Natural killer cell treated with Interleukin-12 subunit alpha and Interleukin-12 subunit beta and Interleukin-15 and Interleukin-18, amount 100 ng/mL, for 72 hours (primary cell): ENCODE measurements around the gene CARD11. TPM values are rescaled to one million over a fixed set of nuclear protein-coding genes. Genes with fewer than 3 reads are reported as not detected.

Experiments used
- ATAC-seq, 2 donors: fragments of 150-1000 bp; cut with Tn5 transposase in 1 of 2; sonication (Bioruptor Pico), chemical (Tn5 transposase) in 1 of 2; 2 replicates each; pipeline ENCODE4 v1.10.0; 2021
- DNase-seq: peaks from one replicate; pipeline ENCODE4 v3.0.0; 2022; ENCODE audit warnings: low spot score
- H3K27ac Mint-ChIP-seq, 2 donors: 1 replicate in 1 of 2; 2 replicates in 1 of 2; pipeline ENCODE4 v1.8.0; 2022; ENCODE audit warnings: mixed read lengths in 2 of 2, mild to moderate bottlenecking in 1 of 2, moderate library complexity in 1 of 2
- H3K27me3 Mint-ChIP-seq, 2 donors: 1 replicate in 1 of 2; 2 replicates in 1 of 2; pipeline ENCODE4 v1.8.0; 2022; ENCODE audit warnings: mixed read lengths in 2 of 2
- H3K36me3 Mint-ChIP-seq: one replicate; pipeline ENCODE4 v1.8.0; 2022; ENCODE audit warnings: mixed read lengths
- H3K4me1 Mint-ChIP-seq, 2 donors: 1 replicate in 1 of 2; 2 replicates in 1 of 2; pipeline ENCODE4 v1.8.0; 2022; ENCODE audit warnings: low read depth in 2 of 2, mixed read lengths in 2 of 2, mild to moderate bottlenecking in 1 of 2
- H3K4me3 Mint-ChIP-seq: one replicate; pipeline ENCODE4 v1.8.0; 2022; ENCODE audit warnings: mixed read lengths
- H3K9me3 Mint-ChIP-seq: 2 replicates; pipeline ENCODE4 v1.8.0; 2022; ENCODE audit warnings: mixed read lengths
- total RNA-seq, 2 donors: library from RNA; stranded (reverse); gene quantifications; one replicate each; pipeline ENCODE4 v1.2.3, GENCODE V29; 2022

The CARD11 gene
- total RNA-seq, 2 donors from 2014 or later: 79.3 to 80.8 TPM

DNA sequence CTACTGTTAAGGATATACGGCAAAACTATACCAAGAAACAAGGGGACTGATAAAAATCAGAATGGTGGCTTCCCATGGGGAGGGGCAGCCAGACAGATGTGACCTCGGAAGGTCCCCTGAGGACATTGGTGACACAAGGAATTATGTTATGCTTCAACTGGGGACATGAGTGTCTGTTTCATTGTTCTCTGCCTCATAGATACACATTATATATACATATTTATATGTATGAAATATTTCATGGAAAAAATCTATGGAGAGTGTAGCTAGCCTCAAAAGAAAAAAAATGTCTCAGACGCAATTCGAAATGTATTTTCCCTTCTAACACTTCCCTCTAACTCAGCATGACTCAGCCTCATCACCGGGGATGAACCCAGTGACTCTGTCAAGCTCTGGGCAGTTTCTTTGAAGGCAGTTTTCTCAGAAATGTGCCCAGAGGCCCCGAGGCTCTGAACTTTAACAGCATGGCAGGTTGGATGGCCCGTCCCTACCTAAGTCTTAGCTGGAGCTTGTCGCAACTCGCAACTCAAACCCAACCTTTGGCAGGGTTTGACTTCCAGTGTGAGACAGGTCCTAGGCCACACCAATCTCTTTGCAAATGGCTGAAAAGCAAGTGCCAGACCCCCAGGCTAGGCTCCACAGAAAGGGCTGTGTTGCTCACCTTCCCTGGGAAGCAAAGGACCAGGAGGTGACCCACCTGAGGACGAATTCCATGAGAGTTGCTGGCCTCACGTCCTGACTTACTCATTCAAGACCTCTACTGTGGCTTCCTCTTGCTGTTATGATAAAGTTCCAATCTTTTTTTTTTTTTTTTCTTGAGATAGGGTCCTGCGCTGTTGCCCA, 86.9 kb downstream of the CARD11 start:
- H3K9me3 Mint-ChIP-seq: no peaks in the 10 kb centered on the region
- DNase-seq (peak; percentile 86), ATAC-seq (peak; percentile 85 to 91)
- H3K27ac Mint-ChIP-seq: peak overlapping the region; percentile 73 to 96
- H3K4me3 Mint-ChIP-seq: peak overlapping the region; percentile 70
- peaks cover 11% of the 10 kb centered on the region for H3K36me3 Mint-ChIP-seq
- H3K4me1 Mint-ChIP-seq: peaks cover 68 to 69% of the 10 kb centered on the region in 2 donors
- H3K27me3 Mint-ChIP-seq: no peaks in the 10 kb centered on the region

DNA sequence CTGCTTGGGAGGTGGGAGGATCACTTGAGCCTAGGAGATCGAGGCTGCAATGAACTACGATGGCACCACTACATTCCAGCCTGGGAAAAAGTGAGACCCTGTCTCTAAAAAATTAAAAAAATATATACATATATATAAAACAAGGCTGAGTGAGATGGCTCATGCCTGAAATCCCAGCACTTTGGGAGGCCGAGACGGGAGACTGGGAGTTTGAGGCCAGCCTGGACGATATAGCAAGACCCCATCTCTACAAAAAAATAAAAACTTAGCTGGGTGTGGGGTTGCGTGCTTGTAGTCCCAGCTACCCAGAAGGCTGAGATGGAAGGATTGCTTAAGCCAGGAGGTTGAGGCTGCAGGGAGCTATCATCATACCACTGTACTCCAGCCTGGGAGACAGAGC, 87.6 kb downstream of the CARD11 start:
- no peak for DNase-seq
- H3K36me3 Mint-ChIP-seq: peaks cover 13% of the 10 kb centered on the region
- H3K27me3 Mint-ChIP-seq: no peaks in the 10 kb centered on the region
- H3K9me3 Mint-ChIP-seq: no peaks in the 10 kb centered on the region
- H3K27ac Mint-ChIP-seq: peak overlapping the region; percentile 73 to 96
- H3K4me1 Mint-ChIP-seq: peaks cover 70 to 72% of the 10 kb centered on the region in 2 donors
- ATAC-seq: no peak
- H3K4me3 Mint-ChIP-seq: peak overlapping the region; percentile 70

DNA sequence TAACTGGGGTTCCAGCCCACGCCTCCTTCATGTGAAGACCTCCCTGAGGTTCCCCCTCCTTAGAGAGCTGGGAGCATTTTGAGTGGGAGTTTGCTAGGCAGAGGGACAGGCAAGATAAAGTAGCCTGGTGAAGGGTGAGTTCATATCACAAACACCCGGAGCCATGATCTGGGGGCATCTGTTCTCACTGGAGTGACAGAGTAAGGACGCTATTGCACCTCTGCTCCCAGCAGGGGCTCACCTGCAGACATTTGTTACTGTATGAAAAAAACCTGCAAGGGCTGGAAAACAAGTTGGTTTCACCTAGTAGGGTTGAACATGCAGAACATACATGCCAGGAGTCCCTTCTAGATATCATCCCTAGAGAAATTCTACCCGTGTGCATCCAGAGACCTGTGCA, 88.4 kb downstream of the CARD11 start:
- no peak for DNase-seq
- H3K9me3 Mint-ChIP-seq: no peaks in the 10 kb centered on the region
- H3K36me3 Mint-ChIP-seq: peaks cover 22% of the 10 kb centered on the region
- H3K27me3 Mint-ChIP-seq: no peaks in the 10 kb centered on the region
- H3K4me3 Mint-ChIP-seq: peak overlapping the region; percentile 70
- no peak for ATAC-seq
- H3K27ac Mint-ChIP-seq: peak overlapping the region; percentile 73 to 96
- H3K4me1 Mint-ChIP-seq: peaks cover 76 to 78% of the 10 kb centered on the region in 2 donors

DNA sequence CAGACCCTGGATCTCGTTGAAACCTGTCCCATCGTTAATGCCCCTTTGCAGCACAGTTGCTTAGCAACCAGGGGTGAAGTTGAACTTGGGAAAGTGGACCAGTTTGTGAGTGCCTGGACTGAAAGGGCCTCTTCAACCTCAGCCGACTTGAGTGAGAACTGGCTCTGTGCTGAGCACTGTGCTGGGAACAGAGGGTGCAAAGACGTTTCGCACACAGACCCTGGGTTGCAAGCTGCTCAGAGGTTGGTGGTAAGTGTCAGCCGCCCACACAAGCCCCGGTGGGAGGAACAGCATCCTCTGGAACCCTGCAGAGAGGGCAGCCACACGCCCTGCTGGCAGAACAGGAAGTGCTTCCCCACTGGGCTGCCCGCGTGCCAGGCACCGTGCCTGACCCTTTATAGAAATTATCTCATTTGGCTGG, 89.2 kb downstream of the CARD11 start:
- H3K4me3 Mint-ChIP-seq: peak overlapping the region; percentile 70
- peaks cover 74 to 78% of the 10 kb centered on the region in 2 donors for H3K4me1 Mint-ChIP-seq
- H3K27me3 Mint-ChIP-seq: no peaks in the 10 kb centered on the region
- H3K36me3 Mint-ChIP-seq: peaks cover 28% of the 10 kb centered on the region
- H3K27ac Mint-ChIP-seq: peak overlapping the region; percentile 73 to 96
- ATAC-seq (peak; percentile 81 to 82), DNase-seq (peak; percentile 89)
- H3K9me3 Mint-ChIP-seq: no peaks in the 10 kb centered on the region

DNA sequence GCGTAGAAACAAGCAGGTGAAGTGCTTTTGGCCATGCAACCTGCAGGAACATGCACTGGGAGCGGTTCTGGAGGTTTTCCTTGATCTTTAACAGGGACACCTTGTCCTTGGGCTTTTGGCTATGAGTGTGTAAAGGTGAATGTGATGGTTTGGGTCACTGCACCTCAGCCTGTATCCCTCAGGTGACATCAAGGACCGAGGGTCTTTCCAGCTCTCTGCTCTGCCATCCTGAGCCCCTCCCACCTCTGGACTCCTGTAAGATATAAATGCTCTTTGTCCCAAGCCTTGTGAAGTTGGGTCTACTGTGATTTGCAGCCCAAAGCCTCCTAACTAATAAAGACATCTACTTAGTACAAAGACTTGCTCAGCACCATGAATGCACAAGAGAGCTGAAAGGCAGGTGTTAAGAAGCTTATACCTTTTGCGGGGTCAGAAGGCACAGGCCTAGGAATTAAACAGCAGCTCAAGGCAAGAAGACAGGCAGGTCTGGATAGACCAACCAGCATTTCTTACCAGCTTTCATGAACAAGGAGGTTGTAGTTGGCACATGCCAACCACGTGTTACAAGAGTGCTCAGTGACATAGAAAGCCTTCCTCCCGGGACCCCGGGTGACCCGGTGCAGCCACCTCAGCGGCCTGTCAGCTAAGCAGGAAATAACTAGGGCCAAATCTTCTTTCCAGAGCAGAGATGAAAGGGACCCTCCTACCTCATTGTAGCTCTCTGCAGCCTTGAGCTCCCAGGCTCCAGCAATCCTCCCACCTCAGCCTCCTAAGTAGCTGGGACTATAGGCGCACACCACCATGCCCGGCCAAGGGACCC, 89.9 kb downstream of the CARD11 start:
- DNase-seq: no peak
- H3K9me3 Mint-ChIP-seq: no peaks in the 10 kb centered on the region
- ATAC-seq: peak; percentile 12 to 60
- H3K27ac Mint-ChIP-seq: peak overlapping the region; percentile 73 to 96
- peaks cover 35% of the 10 kb centered on the region for H3K36me3 Mint-ChIP-seq
- no peaks in the 10 kb centered on the region for H3K27me3 Mint-ChIP-seq
- peak overlapping the region; percentile 70 for H3K4me3 Mint-ChIP-seq
- peaks cover 75 to 84% of the 10 kb centered on the region in 2 donors for H3K4me1 Mint-ChIP-seq

DNA sequence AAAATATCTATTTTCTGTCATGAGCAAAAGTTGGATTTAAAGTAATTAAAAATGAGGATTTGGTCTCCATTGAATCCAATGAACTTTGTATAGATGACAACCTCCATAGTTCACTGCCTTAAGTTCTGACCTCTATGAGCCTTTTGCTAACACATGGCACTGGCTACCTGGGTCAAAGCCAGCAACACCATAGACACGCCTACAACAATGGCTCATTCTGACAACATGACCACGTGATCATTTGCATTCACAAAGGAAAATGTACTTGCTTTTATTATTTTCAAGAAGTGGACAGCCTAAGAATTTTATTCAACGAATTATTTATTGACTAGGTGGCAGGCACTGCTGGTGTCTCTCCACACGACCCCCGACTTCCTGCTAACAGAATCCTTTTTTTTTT, 90.6 kb downstream of the CARD11 start:
- Mint-ChIP-seq H3K27ac (peak overlapping the region; percentile 73 to 96), H3K36me3 (peaks cover 36% of the 10 kb centered on the region), H3K4me3 (peak overlapping the region; percentile 70), H3K27me3 (no peaks in the 10 kb centered on the region), H3K4me1 (peaks cover 76 to 84% of the 10 kb centered on the region in 2 donors), H3K9me3 (no peaks in the 10 kb centered on the region)
- DNase-seq: no peak
- no peak for ATAC-seq

DNA sequence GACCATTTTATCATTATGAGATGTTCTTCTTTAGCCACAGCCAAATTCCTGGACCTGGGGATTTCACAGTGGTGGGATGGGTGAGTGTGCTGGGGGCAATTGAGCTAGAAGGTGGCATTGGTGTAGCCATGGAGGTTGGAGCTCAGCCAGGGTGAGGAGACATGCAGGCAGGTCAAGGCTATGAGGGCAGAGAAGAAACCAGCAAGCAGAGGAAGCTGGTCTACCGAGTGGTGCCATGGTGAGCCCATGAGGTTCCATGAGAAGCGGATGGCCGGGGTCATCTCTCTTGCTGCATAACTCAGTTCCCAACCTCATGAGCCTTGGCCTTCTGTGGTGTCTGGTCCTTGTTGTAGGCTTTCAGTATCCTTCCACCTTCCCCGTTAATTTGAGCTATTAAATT, 91.4 kb downstream of the CARD11 start:
- DNase-seq (no peak), ATAC-seq (no peak)
- H3K27ac Mint-ChIP-seq: peak overlapping the region; percentile 73 to 89
- no peaks in the 10 kb centered on the region for H3K9me3 Mint-ChIP-seq
- peak overlapping the region; percentile 39 for H3K4me3 Mint-ChIP-seq
- H3K27me3 Mint-ChIP-seq: no peaks in the 10 kb centered on the region
- peaks cover 36% of the 10 kb centered on the region for H3K36me3 Mint-ChIP-seq
- H3K4me1 Mint-ChIP-seq: peaks cover 77 to 84% of the 10 kb centered on the region in 2 donors

DNA sequence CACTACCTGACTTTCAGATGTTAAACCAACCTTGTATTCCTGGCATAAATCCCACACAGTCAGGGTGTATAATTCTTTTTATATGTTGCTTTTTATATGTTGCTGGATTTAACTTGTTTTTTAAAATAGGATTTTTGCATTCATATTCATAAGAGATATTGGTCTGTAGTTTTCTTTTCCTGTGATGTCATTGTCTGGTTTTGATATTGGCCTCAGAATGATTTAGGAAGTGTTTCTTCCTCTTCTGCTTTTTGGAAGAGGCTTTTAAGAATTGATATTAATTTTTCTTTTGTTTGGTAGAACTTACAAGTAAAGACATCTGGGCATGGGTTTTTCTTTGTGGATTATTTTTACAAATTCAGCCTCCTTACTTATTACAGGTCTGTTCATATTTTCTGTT, 93.1 kb downstream of the CARD11 start:
- Mint-ChIP-seq H3K27me3 (no peaks in the 10 kb centered on the region), H3K4me1 (peaks cover 83 to 86% of the 10 kb centered on the region in 2 donors), H3K9me3 (no peaks in the 10 kb centered on the region), H3K27ac (peak overlapping the region; percentile 73 to 89), H3K4me3 (peak overlapping the region; percentile 65), H3K36me3 (peaks cover 47% of the 10 kb centered on the region)
- no peak for DNase-seq
- no peak for ATAC-seq

DNA sequence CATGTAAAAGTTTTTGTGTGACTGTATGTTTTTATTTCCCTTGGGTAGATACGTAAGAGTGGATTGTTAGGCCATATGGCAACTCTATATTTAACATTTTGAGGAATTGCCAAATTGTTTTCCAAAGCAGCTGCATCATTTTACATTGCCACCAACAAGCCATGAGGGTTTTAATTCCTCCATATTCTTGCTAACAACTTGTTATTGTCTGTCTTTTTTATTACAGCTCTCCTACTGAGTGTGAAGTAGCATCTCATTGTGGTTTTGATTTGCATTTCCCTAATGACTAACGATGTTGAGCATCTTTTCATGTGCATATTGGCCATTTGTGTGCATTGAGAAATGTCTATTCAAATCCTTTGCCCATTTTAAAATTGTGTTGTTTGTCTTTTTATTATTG, 94.9 kb downstream of the CARD11 start:
- H3K4me3 Mint-ChIP-seq: peak overlapping the region; percentile 62
- H3K36me3 Mint-ChIP-seq: peaks cover 60% of the 10 kb centered on the region
- no peaks in the 10 kb centered on the region for H3K27me3 Mint-ChIP-seq
- no peak for DNase-seq
- ATAC-seq: peak; percentile 59 to 75
- H3K9me3 Mint-ChIP-seq: no peaks in the 10 kb centered on the region
- H3K4me1 Mint-ChIP-seq: peaks cover 74 to 79% of the 10 kb centered on the region in 2 donors
- peak overlapping the region; percentile 73 to 89 for H3K27ac Mint-ChIP-seq

DNA sequence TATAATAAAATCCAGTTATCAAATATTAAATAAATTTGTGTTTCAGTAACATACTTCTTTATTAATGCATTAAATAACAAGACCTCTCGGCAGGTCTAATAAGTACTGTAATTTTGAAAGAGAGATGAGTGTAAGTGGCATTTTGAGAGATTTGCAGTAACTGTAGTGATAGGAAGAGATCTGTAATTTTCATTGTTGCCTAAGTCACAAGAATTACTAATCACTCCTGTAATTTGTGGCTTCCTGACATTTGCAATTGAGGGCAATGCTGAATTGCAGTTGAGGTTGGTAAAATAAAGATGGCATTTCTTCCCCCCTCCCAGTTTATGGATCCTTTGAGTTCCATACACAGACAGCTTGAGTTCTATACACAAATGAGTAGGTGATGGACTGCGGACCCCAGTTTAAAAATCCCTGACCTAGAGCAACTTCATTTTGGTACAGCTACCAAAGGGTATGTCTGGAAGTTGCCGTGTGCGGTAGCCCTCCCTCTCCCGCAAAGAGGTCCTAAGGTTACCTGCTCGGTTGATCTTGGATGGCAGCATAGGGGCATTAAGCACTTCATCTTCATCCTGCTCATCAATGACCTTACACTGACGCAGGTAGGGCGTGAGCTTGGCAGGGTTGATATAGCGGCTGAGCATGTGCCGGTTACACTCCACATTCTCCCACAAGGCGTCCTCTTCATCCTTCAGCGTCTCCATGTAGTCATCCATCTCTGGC, 96.4 kb downstream of the CARD11 start:
- H3K4me3 Mint-ChIP-seq: peak overlapping the region; percentile 23
- peaks cover 70 to 77% of the 10 kb centered on the region in 2 donors for H3K4me1 Mint-ChIP-seq
- H3K27ac Mint-ChIP-seq: peak overlapping the region; percentile 73 to 89
- no peaks in the 10 kb centered on the region for H3K9me3 Mint-ChIP-seq
- H3K36me3 Mint-ChIP-seq: peaks cover 66% of the 10 kb centered on the region
- no peaks in the 10 kb centered on the region for H3K27me3 Mint-ChIP-seq
- ATAC-seq (peak; percentile 24 to 39), DNase-seq (no peak)

DNA sequence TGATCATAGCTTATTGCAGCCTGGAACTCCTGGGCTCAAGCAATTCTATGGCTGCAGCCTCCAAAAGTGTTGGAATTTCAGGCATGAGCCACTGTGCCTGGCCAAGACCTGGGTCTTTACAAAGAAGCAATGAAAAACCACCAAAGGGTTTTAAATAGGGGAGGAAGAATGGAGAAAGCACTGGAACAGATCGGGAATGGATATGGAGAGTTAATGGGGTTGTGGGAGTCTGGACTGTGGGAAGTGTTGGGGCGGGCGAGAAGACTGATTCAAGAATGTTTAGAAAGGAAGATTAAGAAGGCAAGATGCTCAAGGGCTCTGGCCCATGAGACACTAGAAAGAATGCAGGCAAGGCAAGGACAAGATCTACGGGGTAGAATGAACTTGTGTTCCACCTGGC, 98.5 kb downstream of the CARD11 start:
- H3K4me1 Mint-ChIP-seq: peaks cover 61 to 76% of the 10 kb centered on the region in 2 donors
- H3K36me3 Mint-ChIP-seq: peaks cover 50% of the 10 kb centered on the region
- H3K9me3 Mint-ChIP-seq: no peaks in the 10 kb centered on the region
- ATAC-seq (no peak), DNase-seq (no peak)
- H3K4me3 Mint-ChIP-seq: no peak overlapping the region
- H3K27me3 Mint-ChIP-seq: no peaks in the 10 kb centered on the region
- peak overlapping the region; percentile 73 to 89 for H3K27ac Mint-ChIP-seq

DNA sequence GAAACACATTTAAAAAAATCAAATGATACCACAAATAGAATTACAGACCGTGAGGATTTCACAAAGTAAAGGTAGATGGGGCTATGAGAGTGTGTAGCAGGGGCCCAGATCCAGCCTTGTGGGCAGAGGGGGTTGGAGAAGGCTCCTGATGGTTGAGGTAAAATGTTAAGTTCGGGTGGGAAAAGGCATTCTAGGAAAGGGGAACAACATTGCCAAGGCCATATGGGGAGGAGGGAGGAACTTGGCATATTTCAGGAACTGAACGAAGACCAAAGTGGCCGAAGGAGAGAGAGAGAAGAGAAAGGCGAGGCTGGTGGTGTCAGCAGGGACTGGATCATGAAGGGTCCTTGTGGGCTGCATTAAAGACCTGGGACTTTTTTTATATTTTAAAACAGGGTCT, 98.9 kb downstream of the CARD11 start:
- no peaks in the 10 kb centered on the region for H3K9me3 Mint-ChIP-seq
- no peak for ATAC-seq
- peaks cover 63 to 77% of the 10 kb centered on the region in 2 donors for H3K4me1 Mint-ChIP-seq
- no peak for DNase-seq
- H3K36me3 Mint-ChIP-seq: peaks cover 47% of the 10 kb centered on the region
- H3K27ac Mint-ChIP-seq: peak overlapping the region; percentile 73 to 89
- H3K27me3 Mint-ChIP-seq: no peaks in the 10 kb centered on the region
- H3K4me3 Mint-ChIP-seq: no peak overlapping the region

DNA sequence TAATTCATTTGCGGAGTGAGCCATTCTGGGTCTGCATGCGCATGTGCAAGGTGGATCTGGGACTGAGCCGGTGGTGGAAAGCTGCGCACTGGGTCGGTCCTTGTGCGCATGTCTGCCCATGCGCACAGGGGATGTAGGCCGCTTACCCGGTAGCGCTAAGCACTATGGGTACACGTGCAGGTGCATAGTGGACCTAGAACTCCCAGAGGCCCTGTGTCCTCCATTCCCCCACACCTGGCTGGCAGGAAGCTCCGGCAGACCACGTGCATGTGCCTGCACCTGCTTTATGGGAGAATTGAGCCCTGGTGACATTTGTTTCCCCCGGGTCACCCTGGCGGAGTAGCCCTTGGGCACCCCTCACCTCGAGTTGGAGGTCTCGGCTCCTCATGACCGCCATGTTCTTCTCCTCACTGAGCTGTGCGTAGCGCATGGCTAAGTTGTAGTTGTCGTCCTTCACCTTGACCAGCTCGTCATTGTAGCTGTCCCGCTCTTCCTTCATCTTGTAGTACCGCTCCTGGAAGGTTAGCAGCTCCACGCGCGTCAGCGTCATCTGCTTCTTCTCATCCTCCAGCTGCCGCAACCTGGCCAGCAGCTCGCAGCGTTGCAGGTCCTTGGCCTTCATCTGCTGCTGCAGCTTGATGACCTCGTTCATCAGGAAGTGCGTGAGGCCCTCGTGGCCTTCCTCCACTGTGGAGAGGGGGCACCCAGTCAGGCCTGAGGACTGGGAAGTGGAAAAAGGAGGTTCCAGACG, 99.6 kb downstream of the CARD11 start:
- Mint-ChIP-seq H3K9me3 (no peaks in the 10 kb centered on the region), H3K27ac (peak overlapping the region in 1 of 2 donors; percentile 89), H3K4me3 (no peak overlapping the region)

More for the DNA sequence above, 99.6 kb downstream of the CARD11 start:
- ATAC-seq (no peak), DNase-seq (no peak)
- Mint-ChIP-seq H3K36me3 (peaks cover 40% of the 10 kb centered on the region), H3K4me1 (peaks cover 57 to 76% of the 10 kb centered on the region in 2 donors), H3K27me3 (no peaks in the 10 kb centered on the region)
